Measurements from ENCODE around the gene LRRC41. TPM values are rescaled to one million over a fixed set of nuclear protein-coding genes. Genes with fewer than 3 reads are reported as not detected.
"Not testable (repeated sequence)": the region's sequence is repeated elsewhere in the genome, so short reads cannot be mapped to it uniquely, and the experiment has no call there.

LRRC41 gene
- total RNA-seq, 2 experiments from 2014 or later, result 36.8 to 48.8 TPM

DNA sequence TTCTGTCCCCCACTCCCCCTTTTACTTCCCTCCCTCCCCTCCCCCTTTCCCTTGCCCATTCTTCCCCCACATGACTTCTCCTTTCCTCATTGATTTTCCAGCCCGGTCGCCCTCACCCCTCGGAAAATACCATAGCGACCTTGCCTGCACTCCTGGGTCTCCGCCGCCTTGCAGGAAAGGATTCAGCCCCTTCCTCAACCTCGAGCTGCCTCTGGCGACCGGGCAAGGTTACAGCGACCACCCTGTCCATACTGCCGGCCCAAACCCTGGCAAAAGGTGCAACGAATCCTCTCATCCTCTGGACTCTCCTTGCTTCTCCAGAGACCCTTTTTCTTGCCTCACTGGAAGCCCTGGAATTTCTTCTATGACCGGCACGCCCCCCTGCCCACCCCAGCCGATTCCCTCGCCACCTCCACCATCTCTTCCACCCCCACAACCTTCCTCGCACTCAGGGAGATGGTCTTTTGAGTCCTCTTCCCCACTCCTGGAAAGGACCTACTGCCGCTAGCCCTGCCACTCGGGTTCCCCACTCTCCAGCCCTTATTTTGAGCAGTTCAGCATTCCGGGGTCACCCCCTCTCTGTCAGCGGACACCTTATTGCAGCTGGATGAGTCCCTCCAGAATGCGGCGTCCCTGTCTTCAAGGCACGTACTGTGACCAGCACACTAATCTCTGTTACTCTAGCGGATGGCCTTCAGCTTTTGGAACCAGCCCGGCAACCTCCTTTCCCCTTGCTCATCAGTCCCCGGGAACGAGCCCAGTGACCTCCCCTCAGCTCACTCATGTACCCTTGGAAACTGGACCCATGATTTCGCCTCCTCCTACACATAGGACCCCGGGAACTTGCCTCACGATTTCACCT, 38.0 kb upstream of the LRRC41 start:
- ChIA-PET POLR2A (interaction anchor here (0.5 to 2.7 kb wide), 4 partner anchors 15 to 287 kb away, joined by 3 to 13 read pairs (median 7); no protein-coding TSS in a partner anchor), CTCF (ENCODE audit: unreplicated experiment) (interaction anchor here (0.8 kb wide), 1 partner anchor 13 kb away, joined by 3 read pairs; no protein-coding TSS in a partner anchor)
- Histone ChIP-seq H3K4me3 (ENCODE audit: low read depth, low read length, poor library complexity, severe bottlenecking) (peak overlapping the region; percentile 80), H4K20me1 (ENCODE audit: insufficient read depth, low read length) (no peaks in the 10 kb centered on the region), H3K9me2 (ENCODE audit: insufficient read depth, low read length) (no peaks in the 10 kb centered on the region), H3K4me1 (ENCODE audit: insufficient read depth, low read length, poor library complexity, severe bottlenecking) (peaks cover 22% of the 10 kb centered on the region), H3K4me2 (ENCODE audit: low read length) (peak overlapping the region; percentile 90), H3K36me3 (ENCODE audit: insufficient read depth, low read length) (peaks cover 38% of the 10 kb centered on the region), H3K79me2 (ENCODE audit: insufficient read depth, low read depth, low read length) (peaks cover 24% of the 10 kb centered on the region; the same call in 1 of the 2 replicates), H3K27ac (ENCODE audit: low read depth, low read length, poor library complexity, severe bottlenecking) (peak overlapping the region; percentile 61), H3K9me3 (ENCODE audit: low read length) (no peaks in the 10 kb centered on the region), H2AFZ (ENCODE audit: low read length) (peak overlapping the region; percentile 81; the same call in 1 of the 2 replicates)
- no TSS peak for BruUV-seq (replicated peaks)
- DNase-seq (ENCODE audit: low spot score), result no peak
- TF ChIP-seq EZH2phosphoT487 (IDR thresholded peaks at IDR 0.05; ENCODE audit: borderline replicate concordance, low read depth, low read length) (no peak), CTCF (conservative IDR thresholded peaks at IDR 0.05; ENCODE audit: low read length) (no peak)
- intact Hi-C loops (cut with micrococcal nuclease; ENCODE audit: unreplicated experiment), result loop anchor here (2.0 kb wide), 2 partner anchors 39 to 95 kb away; partner anchors contain the start of genes LRRC41, RAD54L and UQCRH

GRCh38 chr1:46340404-46341221, 37.2 kb upstream of the LRRC41 start, which contains the start of gene NSUN4:
TSS of gene NSUN4 (plus strand) at chr1:46340807. CDS start at chr1:46340827, 20 bp downstream.
- Histone ChIP-seq H3K36me3 (ENCODE audit: insufficient read depth, low read length) (peaks cover 34% of the 10 kb centered on the region), H3K9me2 (ENCODE audit: insufficient read depth, low read length) (no peaks in the 10 kb centered on the region), H3K4me1 (ENCODE audit: insufficient read depth, low read length, poor library complexity, severe bottlenecking) (peaks cover 22% of the 10 kb centered on the region), H3K4me3 (ENCODE audit: low read depth, low read length, poor library complexity, severe bottlenecking) (peak within 1 kb of the TSS; percentile 80), H3K4me2 (ENCODE audit: low read length) (peak within 1 kb of the TSS; percentile 90), H2AFZ (ENCODE audit: low read length) (peak within 1 kb of the TSS; percentile 81), H4K20me1 (ENCODE audit: insufficient read depth, low read length) (no peaks in the 10 kb centered on the region), H3K79me2 (ENCODE audit: insufficient read depth, low read depth, low read length) (peaks cover 24% of the 10 kb centered on the region; the same call in 1 of the 2 replicates), H3K9me3 (ENCODE audit: low read length) (no peaks in the 10 kb centered on the region), H3K27ac (ENCODE audit: low read depth, low read length, poor library complexity, severe bottlenecking) (peak within 1 kb of the TSS; percentile 61)
- TF ChIP-seq CTCF (conservative IDR thresholded peaks at IDR 0.05; ENCODE audit: low read length) (peak; percentile 85), EZH2phosphoT487 (IDR thresholded peaks at IDR 0.05; ENCODE audit: borderline replicate concordance, low read depth, low read length) (no peak)
- peak; percentile 92 for DNase-seq (ENCODE audit: low spot score)
- CTCF ChIA-PET (ENCODE audit: unreplicated experiment), result interaction anchor here (0.6 to 0.9 kb wide), 3 partner anchors 12 to 1354 kb away, joined by 3 to 5 read pairs (median 4); partner anchors contain the start of gene EIF2B3
- POLR2A ChIA-PET, result interaction anchor here (0.5 to 2.7 kb wide), 14 partner anchors 9 to 478 kb away, joined by 3 to 13 read pairs (median 5); partner anchors contain the start of gene LRRC41
- intact Hi-C loops (cut with micrococcal nuclease; ENCODE audit: unreplicated experiment), result loop anchor here (2.0 kb wide), 2 partner anchors 38 to 94 kb away; partner anchors contain the start of genes LRRC41, RAD54L and UQCRH
- BruUV-seq (replicated peaks), result TSS peak; percentile 87

DNA sequence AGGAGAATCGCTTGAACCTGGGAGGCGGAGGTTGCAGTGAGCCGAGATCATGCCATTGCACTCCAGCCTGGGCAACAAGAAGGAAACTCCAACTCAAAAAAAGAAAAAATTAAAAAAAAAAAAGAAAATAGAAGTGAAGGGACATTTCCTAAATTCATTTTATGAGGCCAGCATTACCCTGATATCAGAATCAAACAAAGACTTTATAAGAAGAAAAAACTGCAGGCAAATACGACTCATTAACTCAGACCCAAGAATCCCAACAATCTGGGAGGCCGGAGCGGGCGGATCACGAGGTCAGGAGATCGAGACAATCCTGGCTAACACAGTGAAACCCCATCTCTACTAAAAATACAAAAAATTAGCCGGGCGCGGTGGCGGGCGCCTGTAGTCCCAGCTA, 34.0 kb upstream of the LRRC41 start:
- H3K4me2 ChIP-seq (ENCODE audit: low read length); H3K36me3 ChIP-seq (ENCODE audit: insufficient read depth, low read length); H4K20me1 ChIP-seq (ENCODE audit: insufficient read depth, low read length); DNase-seq (ENCODE audit: low spot score); H3K4me3 ChIP-seq (ENCODE audit: low read depth, low read length, poor library complexity, severe bottlenecking); H3K9me2 ChIP-seq (ENCODE audit: insufficient read depth, low read length); H3K9me3 ChIP-seq (ENCODE audit: low read length); BruUV-seq (replicated peaks); intact Hi-C loops (cut with micrococcal nuclease; ENCODE audit: unreplicated experiment); H2AFZ ChIP-seq (ENCODE audit: low read length); H3K27ac ChIP-seq (ENCODE audit: low read depth, low read length, poor library complexity, severe bottlenecking); POLR2A ChIA-PET; CTCF ChIA-PET (ENCODE audit: unreplicated experiment): not testable (repeated sequence)
- Histone ChIP-seq H3K79me2 (ENCODE audit: insufficient read depth, low read depth, low read length) (peaks cover 21% of the 10 kb centered on the region; the same call in 1 of the 2 replicates), H3K4me1 (ENCODE audit: insufficient read depth, low read length, poor library complexity, severe bottlenecking) (peaks cover 46% of the 10 kb centered on the region)

Data from OCI-LY7 (cell line).